ENCODE measurements around the gene NRARP. TPM values are rescaled to one million over a fixed set of nuclear protein-coding genes. Genes with fewer than 3 reads are reported as not detected.

NRARP gene
- total and polyA plus RNA-seq, 2 of the 8 experiments (the other 6 are each of a cell fraction or from before 2014, with no cell fraction given): 32.5 to 37.2 TPM

- TF ChIP-seq RNF2 (IDR thresholded peaks at IDR 0.05; ENCODE audit: borderline replicate concordance, low read depth, low read length, missing control alignments, poor library complexity, severe bottlenecking) (no peak), CEBPB (IDR thresholded peaks at IDR 0.05; ENCODE audit: low read depth, low read length) (no peak), NANOG (IDR thresholded peaks at IDR 0.05; ENCODE audit: insufficient read depth, low read depth, low read length, poor library complexity, severe bottlenecking) (no peak), KDM5A (IDR thresholded peaks at IDR 0.05; ENCODE audit: low read length) (no peak), SP1 (IDR thresholded peaks at IDR 0.05; ENCODE audit: low read depth, low read length) (no peak), BRCA1 (IDR thresholded peaks at IDR 0.05; ENCODE audit: low read depth, low read length) (no peak), KDM1A (IDR thresholded peaks at IDR 0.05; ENCODE audit: borderline replicate concordance, low read length) (no peak), USF2 (IDR thresholded peaks at IDR 0.05; ENCODE audit: low read length) (no peak), ATF3 (IDR thresholded peaks at IDR 0.05; ENCODE audit: insufficient read depth, low read depth, low read length) (no peak)
Measured at GRCh38 chr9:137311986-137312851, 10.1 kb upstream of the NRARP start (continued).
